ENCODE data around the gene MROH8.
A peak's percentile ranks its signal among the peaks of the same experiment; 100 is the strongest.

The MROH8 gene

GRCh38 chr20:37198932-37199660 lies 19.7 kb upstream of the MROH8 start:
- no peak for DNase-seq

GRCh38 chr20:37194621-37195417 lies 15.5 kb upstream of the MROH8 start:
- DNase-seq = no peak

DNA sequence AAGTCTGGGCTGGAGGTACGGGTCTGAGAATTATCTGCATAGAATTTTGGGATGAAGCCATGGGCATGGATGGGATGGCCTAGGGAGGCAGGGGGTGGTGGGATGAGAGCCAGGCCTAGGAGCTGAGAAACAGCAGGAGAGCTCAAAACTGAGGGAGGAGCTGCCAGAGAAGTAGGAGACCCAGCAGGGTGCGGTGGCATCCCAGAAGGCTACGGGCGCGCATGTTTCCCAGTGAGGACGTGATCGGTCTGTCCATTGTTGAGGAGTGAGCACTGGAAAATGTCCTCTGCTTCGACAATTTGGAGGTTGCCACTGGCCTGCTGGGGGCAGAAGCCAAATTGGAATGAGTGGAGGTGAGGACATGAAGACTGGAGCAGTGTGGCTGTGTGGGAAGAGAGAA lies 14.5 kb upstream of the MROH8 start:
- DNase-seq = no peak

DNA sequence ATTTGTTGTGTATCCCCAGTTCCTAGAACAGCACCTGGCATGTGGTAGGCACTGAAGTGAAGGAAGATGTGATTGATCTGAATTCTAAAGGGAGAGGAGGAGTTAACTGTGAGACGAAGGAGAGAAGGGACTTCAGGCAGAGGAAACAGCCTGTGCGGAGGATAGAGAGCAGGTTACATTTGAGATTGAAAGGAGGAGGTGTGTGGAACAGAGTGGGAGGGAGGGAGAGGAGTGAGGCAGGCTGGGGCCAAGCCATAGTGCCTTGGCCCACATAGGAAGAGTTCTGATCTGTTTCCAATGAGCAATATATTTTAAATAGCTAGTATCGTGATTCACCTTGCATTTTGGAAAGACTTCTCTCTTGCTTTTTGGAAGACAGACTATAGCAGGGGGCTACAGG lies 13.9 kb upstream of the MROH8 start:
- DNase-seq = no peak

DNA sequence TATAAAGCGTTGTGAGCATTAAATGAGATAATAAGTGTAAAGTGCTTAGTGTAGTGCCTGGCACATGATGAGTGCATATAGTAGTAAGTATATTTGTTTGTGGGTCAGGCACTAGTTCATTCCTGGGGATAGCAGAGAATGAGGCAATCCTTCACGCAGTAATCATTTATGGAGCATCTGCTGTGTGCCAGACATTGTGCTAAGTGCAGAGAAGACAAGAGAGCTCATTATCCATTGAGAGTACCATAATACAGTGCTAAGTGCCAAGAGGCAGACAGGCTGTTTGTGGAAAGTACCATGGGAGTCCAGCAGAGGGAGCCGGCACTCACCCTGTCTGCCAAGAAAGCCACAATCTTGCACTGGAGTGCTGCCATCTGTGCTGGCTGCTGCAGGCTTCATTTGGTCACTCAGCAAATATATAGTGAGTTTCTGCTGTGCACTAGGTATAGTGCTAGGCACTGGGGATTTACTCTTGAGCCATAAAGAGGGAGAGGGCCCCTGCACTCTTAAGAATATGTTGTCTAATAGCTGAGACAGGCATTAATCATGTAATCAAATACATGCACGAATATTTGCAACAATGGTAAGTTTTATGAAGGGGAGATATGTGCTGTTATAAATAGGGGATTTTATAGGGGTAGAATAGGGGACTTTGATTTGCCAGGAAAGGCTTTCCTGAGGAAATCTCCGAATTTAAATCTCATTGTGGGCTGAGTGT lies 12.9 kb upstream of the MROH8 start:
- peak; percentile 50 to 81 for DNase-seq

- no peak for DNase-seq
Measured at GRCh38 chr20:37190354-37191112, 11.2 kb upstream of the MROH8 start.

GRCh38 chr20:37189416-37190016 lies 10.2 kb upstream of the MROH8 start:
- no peak for DNase-seq

- no peak for DNase-seq
Measured at GRCh38 chr20:37188787-37189186, 9.4 kb upstream of the MROH8 start.

- no peak for DNase-seq
Measured at GRCh38 chr20:37185686-37186085, 6.3 kb upstream of the MROH8 start.

DNA sequence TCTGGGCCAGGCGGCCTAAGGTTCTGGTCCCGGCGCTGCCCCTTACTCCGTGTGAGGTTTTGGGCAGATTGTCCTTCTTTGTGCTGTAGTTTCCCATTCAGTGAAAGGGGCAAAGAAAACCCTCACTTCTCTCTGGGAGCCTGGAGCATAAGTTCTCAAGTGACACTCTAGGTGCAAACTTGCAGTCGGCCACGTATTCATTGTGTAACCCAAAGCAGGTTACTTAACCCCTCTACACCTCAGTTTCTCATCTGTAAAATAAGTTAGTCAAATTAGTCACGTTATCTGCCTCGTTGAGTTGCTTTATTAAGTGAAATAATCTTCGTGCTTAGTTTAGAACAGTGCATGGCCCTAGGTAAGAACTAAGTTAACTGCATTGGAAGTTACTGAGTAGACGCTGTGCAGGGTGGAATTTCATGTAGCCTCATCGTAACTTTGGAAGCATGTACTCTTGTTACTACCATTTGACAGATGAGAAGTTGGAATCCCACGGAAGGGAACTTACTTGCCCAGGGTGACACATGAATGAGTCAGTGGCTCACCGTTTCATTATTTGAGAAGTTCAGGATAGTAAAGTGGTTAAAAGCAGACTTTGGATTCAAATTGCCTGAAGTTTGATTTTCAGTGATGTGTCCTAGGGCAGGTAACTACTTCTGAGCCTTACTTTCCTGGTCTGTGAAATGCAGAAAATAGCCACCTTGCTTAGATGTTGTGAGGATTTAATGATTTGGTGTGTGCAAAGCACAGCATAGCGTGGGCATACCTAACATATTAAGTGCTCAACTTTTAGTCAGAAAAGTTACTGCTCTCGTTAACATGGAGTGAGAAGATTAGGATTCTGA lies 556 bp upstream of the MROH8 start:
- peak; percentile 65 to 71 for DNase-seq

- no peak for DNase-seq
Measured at GRCh38 chr20:37172836-37173235, 6.5 kb downstream of the MROH8 start.

- DNase-seq = no peak
Measured at GRCh38 chr20:37166867-37167266, 12.5 kb downstream of the MROH8 start.

DNA sequence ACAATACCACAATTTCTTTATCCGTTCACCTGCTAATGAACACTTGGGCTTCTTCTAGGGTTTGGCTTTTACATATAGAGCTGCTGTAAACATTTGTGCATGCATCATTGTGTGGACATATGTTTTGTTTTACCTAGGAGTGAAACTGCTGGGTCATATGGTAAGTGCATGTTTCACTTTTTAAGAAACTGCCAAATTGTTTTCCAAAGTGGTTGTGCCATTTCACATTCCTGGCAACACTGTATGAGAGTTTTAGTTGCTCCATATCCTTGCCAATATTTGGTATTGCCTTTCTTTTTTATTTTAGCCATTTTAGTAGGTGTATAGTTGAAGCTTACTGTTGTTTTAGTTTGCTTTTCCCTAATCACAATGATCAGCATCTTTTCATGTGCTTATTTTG lies 14.3 kb downstream of the MROH8 start:
- no peak for DNase-seq

DNA sequence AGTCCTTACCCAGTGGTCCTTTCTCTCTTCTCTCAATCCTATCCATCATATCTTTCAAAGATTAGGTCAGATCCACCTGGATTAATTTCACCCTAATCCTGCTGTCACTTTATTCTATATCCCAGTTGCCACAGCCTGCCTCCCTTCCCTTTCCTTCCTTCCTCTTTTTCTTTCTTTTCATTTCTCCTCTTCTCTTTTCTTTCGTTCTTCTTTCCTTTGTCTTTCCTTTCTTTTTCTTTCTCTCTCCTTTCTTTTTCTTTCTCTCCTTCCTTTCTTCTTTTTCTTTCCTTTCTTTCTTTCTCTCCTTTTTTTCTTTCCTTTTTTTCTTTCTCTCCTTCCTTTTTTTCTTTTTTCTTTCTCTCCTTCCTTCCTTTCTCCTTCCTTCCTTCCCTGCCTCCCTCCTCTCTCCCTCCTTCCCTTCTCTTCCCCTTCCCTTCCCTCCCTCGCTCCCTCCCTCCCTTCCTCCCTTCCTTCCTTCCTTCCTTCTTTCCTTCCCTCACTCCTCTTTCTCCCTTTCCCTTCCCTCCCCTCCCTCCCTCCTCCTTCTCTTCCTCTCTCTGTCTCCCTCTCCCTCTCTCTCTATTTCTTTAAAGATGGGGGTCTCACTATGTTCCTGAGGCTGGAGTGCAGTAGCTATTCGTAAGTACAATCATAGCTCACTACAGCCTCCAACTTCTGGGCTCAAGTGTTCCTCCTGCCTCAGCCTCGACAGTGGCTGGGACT lies 15.4 kb downstream of the MROH8 start:
- DNase-seq = no peak

GRCh38 chr20:37162646-37163045 lies 16.7 kb downstream of the MROH8 start:
- DNase-seq = no peak

DNA sequence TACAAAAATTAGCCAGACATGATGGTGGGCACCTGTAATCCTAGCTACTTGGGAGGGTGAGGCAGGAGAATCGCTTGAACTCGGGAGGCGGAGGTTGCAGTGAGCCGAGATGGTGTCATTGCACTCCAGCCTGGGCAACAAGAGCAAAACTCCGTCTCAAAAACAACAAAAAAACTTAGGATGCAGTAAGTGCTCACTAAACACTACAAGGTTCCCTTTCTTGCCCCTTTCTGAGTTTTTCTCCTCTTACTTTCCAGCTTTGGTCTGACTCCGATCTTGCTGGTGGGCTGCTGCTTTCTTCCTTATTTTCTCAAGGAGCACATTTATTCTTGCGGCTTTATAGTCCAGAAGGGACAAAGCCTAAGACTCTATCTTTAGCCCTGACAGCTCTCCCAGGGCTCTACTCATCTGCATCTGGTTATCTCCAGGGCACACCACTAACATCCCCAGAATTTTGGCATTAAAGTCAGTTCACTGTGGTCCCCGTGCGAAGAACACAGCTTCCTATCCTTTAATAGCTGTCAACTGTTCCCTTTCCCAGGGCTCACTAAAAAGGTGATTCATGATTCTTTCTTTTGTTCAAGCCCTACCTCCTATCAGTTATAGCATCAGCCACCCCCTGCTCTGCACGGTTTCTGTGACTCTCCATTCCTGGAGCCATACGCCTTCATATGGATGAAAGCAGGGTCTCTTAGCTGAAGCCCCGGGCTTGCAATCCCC lies 17.4 kb downstream of the MROH8 start:
- DNase-seq = no peak

GRCh38 chr20:37160683-37161082 lies 18.7 kb downstream of the MROH8 start:
- no peak for DNase-seq

DNA sequence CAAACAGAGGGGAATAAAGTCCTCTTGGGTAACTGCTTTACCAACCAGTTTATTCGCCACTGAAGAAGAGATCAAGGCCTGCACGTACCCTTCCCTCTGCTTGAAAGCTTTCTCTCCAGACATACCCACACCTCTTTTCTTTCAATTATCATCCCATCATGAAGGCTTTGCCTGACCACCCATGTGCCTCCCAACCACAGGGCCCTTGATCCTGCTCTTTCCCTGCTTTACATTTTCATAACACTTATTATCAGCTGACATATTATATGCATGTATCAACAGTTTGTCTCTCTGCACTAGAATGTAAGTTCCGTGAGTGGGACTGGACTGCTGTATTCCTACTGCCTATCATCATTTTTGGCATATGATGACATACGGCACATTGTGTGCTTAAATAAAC lies 21.1 kb downstream of the MROH8 start:
- no peak for DNase-seq

DNA sequence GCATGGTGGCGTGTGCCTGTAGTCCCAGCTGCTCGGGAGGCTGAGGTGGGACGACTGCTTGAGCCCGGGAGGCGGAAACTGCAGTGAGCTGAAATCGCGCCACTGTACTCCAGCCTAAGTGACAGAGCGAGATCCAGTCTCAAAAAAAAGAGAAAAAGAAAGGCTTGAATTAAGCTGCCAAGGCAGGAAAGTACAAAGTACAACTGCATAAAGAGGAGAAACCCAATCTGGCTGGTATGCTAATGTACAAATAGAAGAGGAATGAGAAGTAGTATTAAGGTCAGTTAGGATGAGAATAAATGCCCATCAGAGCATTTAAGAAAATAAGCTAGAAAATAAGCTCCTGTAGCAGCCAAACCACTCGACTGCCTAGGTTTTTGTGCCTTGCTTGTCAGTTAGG lies 23.4 kb downstream of the MROH8 start:
- no peak for DNase-seq

DNA sequence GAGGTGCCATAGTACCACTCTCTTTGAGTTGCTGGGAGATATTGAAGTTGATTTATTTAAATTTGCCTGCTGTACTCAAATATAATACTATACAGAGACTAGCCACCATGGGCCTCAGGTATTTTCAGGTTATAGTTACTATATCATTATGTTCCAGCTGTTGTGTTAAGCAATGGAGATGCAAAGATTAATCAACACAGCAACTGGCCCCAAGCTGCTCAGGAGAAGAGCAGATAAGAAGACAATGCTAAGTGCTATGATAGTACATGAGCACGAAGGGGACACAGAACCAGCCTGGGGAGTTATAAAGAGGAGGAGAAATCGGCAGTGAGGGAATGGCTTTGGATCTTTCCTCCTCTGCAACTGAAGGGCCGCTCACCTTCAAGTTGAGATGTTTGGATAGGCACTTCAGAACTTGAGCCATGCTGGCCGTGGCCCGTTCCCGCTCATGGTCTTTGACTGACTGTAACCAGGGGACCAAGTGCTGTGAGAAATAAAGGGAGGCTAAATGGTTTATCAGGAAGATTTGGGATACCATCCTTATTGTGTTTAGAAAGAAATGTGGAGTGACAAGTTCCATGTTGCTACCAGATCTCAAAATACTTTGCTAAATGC lies 24.6 kb downstream of the MROH8 start:
- DNase-seq = no peak

All from inflammatory macrophage treated with lipopolysaccharide for 1 hour (primary cell).